Putamen (tissue), 1 donor: ENCODE results near the gene APCDD1.
A peak's percentile ranks its signal among the peaks of the same experiment; 100 is the strongest.

Experiments used
- DNase-seq: peaks from one replicate; pipeline ENCODE4 v3.0.0-alpha.2; 2016; ENCODE audit warnings: low spot score

APCDD1 gene

DNA sequence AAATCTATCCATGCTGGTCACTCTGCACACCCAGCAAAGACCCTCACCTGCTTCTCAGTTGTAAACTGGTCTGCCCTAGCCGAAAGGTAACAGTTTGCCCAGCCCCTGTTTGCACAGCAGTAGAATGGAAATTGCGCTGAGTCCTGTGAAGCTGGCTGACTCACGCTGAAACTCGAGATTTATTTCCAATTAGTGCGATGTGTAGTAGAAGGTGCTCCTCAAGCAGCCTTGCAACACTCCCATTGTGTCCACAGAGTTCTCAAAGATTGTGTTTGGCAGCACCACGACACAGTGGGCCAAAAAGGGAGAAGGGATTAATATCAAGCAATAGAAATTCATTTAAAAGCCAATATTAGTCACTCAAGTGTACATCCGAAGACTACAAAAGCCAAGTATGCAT lies 21.7 kb upstream of the APCDD1 start:
- DNase-seq: no peak

GRCh38 chr18:10436160-10436559 lies 18.3 kb upstream of the APCDD1 start:
- no peak for DNase-seq

GRCh38 chr18:10437837-10438236 lies 16.6 kb upstream of the APCDD1 start:
- no peak for DNase-seq

DNA sequence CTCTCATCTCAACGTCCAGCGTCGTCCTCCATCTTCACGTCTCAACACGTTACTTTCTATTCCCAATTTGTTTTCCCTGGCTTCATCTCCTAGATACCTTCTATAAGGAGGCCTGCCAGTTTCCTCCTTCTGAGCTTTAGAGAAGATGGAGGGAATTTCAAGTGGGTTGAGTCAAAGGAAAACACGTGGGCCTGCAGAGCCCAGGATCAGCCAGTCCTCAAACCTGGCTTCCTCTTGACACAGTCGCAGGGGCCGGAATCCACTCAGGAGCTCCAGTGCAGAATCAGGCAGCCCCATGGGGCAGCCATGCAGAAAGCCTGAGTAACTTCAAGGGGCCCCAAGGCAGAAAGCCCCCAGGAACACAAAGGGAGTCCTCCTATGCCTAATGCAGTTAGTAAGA lies 14.5 kb upstream of the APCDD1 start:
- no peak for DNase-seq

- no peak for DNase-seq
Observed at GRCh38 chr18:10440884-10441283, 13.6 kb upstream of the APCDD1 start.

- no peak for DNase-seq
Observed at GRCh38 chr18:10441472-10441871, 13.0 kb upstream of the APCDD1 start.

- DNase-seq: peak; percentile 91
Observed at GRCh38 chr18:10442551-10442971, 11.9 kb upstream of the APCDD1 start.

DNA sequence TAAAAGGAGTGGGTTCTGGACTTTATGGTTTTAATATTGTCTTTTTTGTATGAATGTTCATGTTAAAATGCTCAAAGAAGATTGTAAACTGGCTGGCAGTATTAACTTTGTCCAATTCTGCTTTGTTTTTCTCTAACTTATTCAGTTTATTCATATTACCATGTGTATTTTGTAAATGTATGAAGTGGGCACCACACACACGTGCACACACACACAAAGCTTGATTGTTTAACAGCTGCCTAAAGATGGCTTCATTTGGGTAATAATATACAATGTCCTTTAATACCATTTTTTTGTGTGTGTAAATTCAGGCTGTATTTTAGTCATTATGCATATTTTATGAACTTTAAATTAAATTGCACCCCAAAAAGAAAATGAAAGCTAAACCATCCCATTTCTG lies 11.4 kb upstream of the APCDD1 start:
- no peak for DNase-seq

GRCh38 chr18:10444314-10445006 lies 10.0 kb upstream of the APCDD1 start:
- DNase-seq: no peak

DNA sequence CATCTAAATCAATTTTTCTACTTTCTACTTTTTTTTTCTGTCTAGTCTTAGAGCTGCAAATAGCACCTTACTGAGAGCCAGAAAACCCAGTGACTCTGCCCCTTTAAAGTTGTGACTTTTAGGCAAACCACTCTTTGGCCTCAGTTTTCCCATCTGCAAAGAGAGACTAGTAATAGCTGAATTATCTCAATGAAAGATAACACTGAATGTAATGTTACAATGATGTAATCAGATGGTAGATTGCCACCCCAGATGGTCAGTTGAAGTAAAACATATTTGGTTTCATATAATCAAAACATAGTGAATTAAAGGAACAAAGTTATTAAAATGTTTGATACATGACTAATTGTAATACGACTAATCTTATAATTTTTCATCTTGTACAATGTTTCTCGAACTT lies 5.0 kb upstream of the APCDD1 start:
- no peak for DNase-seq

DNA sequence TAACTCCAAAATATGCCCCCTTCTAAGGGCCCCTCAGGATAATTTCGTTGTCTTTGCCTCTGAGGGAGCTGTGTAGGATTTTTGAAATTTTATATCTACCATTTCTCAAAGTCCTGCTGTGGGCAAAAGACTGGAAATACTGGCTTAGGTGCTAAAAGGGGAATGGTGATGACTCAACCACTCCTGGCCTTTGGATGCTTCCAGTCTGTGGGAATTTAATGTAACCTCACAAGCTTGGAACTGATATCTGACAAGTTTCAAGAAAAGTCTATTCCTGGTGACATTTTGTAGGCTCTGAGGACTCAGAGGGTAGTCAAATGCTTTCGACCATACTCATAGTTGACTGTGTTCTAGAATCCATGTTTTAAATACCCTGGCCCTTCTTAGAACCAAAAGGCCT lies 3.4 kb upstream of the APCDD1 start:
- no peak for DNase-seq

DNA sequence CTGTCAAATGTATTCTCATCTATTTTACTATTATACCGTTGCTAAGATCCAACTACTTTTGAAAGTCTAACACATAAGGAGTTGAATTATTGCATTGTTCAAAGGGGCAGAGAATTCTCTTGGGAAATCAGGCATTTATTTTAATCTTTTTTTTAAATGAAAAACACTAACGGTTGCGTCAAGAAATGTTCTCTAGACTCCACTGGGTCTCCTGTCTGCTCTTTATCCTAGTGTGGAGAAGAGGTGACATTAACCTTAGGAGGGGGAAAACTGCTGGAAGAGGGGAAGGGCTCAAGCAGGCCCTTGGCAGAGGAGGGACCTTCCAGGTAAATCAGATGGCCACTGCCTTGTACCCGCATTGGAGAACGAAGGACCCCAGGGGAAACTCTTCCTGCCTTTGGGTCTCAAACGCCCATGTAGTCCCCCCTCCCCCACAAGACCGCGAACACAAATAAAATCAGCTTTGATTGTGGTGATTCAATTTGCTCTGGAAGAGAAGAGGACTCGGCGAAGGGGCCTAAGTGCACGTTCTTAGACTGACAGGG lies 1.1 kb upstream of the APCDD1 start:
- no peak for DNase-seq

DNA sequence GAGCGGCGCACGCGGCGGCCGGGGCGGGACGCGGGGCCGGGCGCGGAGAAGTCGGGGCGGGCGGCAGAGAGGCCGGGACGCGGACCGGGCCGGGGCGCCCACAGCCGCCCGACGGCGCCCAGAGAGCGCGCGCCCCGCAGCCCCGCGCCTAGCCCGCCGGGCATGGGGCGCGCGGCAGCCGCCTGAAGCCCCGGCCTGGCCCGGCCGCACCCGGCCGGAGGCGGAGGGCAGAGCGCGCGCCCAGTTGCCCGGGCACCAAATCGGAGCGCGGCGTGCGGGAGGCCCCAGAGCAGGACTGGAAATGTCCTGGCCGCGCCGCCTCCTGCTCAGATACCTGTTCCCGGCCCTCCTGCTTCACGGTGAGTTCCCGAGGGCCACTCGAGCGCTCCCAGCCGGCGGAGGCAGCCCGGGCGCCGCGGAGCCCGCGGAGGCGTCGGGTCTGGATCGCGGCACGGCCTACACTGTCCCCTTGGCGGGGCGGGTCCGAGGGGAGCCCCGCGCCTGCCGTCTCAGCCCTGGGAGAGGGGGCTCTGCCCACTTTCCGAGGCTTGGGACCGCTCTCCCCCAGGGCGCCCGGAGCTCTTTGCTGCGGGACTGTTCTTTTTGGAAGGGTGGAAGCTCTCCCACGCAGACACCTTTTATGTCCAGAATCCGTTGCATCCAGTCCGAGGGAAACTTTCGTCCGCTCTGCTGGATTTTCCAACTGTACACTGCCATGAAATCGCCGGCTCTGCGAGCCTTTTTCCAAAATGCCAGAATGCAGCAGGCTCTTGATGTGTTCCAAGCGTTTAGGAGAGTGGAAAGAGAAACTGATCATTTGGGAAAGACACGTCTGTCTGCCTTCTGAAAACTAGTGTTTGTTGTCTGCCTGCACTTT lies 484 bp downstream of the APCDD1 start:
- DNase-seq: no peak

DNA sequence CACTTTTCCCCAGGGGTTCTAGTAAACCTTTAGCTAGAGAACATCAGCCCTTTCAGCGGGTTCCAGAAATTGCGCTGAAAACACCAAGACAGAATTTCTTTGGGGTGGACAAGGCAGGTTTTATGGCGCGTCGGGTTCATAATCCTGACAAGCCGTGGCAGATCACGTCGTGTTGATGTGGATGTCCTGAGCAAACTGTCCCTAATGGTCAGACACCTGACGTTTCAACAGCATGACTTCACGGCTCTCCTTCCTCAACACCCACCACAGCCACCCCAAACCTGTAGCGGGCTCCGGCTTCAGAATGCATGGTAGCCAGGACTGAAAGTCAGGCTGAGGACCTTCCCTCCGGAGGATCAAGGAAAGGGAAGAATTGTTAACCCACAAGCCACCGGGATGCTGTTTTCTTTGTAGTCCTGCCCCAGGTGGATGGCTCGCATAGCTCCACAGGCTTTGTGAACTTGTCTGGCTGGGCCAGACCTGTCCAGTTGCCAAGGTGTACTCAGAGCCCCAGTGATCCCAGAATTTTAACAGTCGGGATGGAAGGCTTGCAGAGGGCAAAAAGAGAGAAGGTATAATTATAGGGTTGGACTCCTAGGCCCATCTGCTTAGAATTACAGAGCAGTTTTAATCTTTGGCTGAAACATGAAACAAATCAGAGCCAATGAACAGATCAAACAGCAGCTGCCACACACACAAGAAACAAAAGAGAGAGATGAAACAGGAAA lies 1.5 kb downstream of the APCDD1 start:
- no peak for DNase-seq

DNA sequence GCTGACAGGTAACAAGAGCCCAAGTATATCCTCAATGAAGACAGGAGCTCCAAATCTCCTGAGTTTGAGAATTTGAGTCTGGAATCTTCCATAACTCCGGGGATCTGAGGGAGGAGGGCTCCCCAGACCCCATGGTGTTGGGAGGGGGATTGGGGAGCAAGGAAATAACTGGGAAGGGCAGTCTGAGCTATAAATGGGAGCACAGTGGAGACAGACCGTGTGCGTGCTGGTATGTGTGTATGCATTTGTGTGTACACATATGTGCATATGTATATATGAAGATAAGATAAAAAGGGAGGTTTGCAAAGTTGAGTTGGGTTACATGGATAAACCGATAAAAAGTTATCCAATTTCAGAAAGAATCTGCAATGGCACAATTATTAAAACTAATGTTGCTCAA lies 2.3 kb downstream of the APCDD1 start:
- DNase-seq: no peak

- no peak for DNase-seq
Observed at GRCh38 chr18:10457128-10457527, 2.7 kb downstream of the APCDD1 start.

DNA sequence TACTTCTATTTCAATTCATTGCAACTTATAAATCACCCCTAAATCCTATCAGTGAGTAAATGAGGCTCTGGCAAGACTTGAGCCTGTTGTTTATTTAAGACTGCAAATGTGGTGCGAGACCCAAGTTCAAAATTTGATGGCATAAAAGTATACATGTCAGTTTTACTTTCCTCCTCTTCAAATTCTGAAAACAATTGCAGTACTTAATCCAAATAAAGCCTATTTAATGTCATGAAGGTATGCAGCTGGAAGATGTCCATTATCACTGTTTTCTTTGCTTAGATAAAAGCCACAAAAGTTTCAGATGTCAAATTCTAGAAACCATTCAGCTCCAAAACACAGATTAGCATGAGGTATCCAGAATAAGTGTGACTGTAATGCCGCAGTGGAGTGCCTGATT lies 3.3 kb downstream of the APCDD1 start:
- no peak for DNase-seq

- no peak for DNase-seq
Observed at GRCh38 chr18:10458691-10459090, 4.3 kb downstream of the APCDD1 start.

- no peak for DNase-seq
Observed at GRCh38 chr18:10459587-10459986, 5.2 kb downstream of the APCDD1 start.

DNA sequence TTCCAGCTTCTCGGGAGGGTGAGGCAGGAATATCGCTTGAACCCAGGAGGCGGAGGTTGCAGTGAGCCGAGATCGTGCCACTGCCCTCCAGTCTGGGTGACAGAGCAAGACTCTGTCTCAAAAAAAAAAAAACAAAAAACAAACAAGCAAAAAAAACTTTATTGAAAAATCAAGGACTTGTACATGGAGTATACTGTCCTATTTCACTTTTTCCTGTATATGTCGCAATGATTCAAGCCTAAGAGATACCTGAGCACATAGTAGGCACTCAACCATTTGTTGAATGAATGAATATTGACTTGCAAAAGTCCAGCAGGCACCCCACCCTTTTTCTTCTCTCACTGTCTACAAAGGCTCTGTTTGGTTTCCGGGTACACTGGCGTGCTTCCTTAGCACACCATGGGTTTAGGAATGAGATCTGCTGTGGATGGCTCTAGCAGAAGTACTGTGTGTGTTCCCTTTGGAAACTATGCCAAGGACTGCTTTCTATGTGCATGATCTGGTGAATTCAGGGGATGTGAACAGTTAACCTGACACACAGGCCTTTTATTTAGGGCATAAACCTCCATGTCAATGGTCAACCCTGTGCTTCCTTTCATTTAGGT lies 6.1 kb downstream of the APCDD1 start:
- DNase-seq: no peak

DNA sequence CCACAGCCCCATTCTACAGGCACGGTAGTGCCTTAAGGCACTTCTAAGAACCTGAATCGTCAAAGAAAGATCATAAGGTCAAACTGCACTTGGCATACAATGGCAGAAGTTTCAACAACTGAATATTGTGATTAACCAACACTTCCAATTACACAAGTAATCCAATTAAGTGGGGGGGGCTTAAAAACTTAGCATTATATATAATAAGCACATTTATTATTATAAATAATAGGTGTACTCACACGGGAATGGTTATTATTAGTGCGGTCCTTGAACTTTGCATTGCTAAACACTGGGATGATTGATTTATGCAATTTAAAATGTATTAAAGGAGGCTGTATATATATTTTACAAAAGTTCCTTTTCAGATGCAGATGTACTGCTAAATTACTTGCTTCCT lies 7.6 kb downstream of the APCDD1 start:
- DNase-seq: no peak

- no peak for DNase-seq
Observed at GRCh38 chr18:10462597-10462996, 8.2 kb downstream of the APCDD1 start.
